Measurements from ENCODE around the gene ABCG1.

DNA sequence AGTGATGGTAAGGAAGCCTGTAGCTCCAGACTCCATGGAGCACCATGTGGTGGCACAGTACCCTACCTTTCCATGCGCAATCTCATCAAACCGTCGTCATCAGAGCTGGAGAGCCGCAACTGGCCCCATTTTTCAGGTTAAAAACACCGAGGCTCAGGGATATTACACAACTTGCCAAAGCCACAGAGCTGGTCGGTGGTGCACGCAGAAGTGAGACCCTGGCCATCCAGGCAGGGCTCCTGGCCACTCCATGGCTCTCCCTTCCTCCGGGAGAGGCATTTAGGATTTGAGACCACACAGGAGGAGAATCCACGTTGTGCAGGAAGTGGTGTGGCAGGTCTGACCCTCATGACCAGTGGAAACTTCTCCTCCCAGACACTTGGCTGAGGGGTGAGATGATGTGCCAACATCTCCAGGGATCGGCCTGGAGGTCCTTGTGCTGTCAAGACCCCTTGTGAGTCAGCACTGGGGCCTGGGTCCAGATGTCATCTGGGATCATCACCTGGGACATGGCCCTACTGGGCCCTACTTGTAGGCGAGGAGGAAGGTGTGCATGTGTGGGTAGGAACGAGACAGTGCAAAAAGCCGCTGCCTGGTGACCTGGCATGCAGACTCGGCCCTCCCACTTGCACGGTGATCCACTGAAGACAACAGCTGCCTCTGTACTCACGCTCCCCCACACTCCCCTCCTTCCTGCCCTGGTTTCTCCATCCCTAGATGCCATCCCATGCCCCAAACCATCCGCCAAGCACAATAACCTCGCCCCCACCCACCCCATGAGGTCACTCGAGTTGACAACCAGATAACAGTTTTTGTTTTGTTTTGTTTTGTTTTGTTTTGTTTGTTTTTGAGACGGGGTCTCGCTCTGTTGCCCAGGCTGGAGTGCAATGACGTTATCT is 85.9 kb downstream of the ABCG1 start:
- TF ChIP-seq, protein P1, sequence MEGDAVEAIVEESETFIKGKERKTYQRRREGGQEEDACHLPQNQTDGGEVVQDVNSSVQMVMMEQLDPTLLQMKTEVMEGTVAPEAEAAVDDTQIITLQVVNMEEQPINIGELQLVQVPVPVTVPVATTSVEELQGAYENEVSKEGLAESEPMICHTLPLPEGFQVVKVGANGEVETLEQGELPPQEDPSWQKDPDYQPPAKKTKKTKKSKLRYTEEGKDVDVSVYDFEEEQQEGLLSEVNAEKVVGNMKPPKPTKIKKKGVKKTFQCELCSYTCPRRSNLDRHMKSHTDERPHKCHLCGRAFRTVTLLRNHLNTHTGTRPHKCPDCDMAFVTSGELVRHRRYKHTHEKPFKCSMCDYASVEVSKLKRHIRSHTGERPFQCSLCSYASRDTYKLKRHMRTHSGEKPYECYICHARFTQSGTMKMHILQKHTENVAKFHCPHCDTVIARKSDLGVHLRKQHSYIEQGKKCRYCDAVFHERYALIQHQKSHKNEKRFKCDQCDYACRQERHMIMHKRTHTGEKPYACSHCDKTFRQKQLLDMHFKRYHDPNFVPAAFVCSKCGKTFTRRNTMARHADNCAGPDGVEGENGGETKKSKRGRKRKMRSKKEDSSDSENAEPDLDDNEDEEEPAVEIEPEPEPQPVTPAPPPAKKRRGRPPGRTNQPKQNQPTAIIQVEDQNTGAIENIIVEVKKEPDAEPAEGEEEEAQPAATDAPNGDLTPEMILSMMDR (IDR thresholded peaks at IDR 0.05; ENCODE audit: insufficient read depth, low read depth, low read length): no peak
- TF ChIP-seq EZH2 (IDR thresholded peaks at IDR 0.05; ENCODE audit: insufficient read depth, low read length): no peak

Measured in astrocyte (in vitro differentiated cells and primary cell).